ENCODE data around the gene SHLD1. TPM values are rescaled to one million over a fixed set of nuclear protein-coding genes. Genes with fewer than 3 reads are reported as not detected.

Gene SHLD1
- total RNA-seq, 1 experiment from 2014 or later, result 2.4 TPM

- Histone ChIP-seq H4K20me1 (ENCODE audit: insufficient read depth) (no peaks in the 10 kb centered on the region; the same call in 1 of the 2 replicates), H3K27me3 (ENCODE audit: insufficient read depth, low read length) (peaks cover 52% of the 10 kb centered on the region), H3K4me3 (replicated peaks in 1 of 2; ENCODE audit: low read depth in 1 of 2, low read length in 2 of 2) (no peak overlapping the region), H3K4me2 (ENCODE audit: low read length) (no peak overlapping the region), H3K4me1 (ENCODE audit: control insufficient read depth in 1 of 2, insufficient read depth in 2 of 2, low read length in 2 of 2) (peaks cover 0 to 9% of the 10 kb centered on the region in 2 experiments; a peak in 1 of 4 replicates), H3K27ac (ENCODE audit: low read depth, low read length) (no peak overlapping the region), H3K9me2 (ENCODE audit: insufficient read depth) (no peaks in the 10 kb centered on the region), H3K9me3 (ENCODE audit: control insufficient read depth in 1 of 2, insufficient read depth in 1 of 2, low read depth in 1 of 2, low read length in 2 of 2) (no peaks in the 10 kb centered on the region), H3K9ac (ENCODE audit: low read length) (no peak overlapping the region), H3K36me3 (ENCODE audit: control insufficient read depth in 1 of 2, insufficient read depth in 2 of 2, low read length in 2 of 2) (no peaks in the 10 kb centered on the region), H3K79me2 (ENCODE audit: insufficient read depth, low read length) (no peaks in the 10 kb centered on the region), H2AFZ (ENCODE audit: low read depth, low read length, poor library complexity, severe bottlenecking) (no peak overlapping the region)
- intact Hi-C loops (cut with micrococcal nuclease), result no loop called here
- ChIA-PET RAD21 (ENCODE audit: low non-redundant PET in 1 of 2, low total read pairs in 2 of 2, uncharacterized antibody in 2 of 2, unreplicated experiment in 2 of 2) (no interaction called here), CTCF (no interaction called here), POLR2A (no interaction called here)
- TF ChIP-seq CEBPB (IDR thresholded peaks at IDR 0.05; ENCODE audit: low read depth), result no peak
- TF ChIP-seq SRF (IDR thresholded peaks at IDR 0.05; ENCODE audit: low read depth), result no peak
- no peak for TF ChIP-seq ZBTB33 (IDR thresholded peaks at IDR 0.05; ENCODE audit: extremely low read depth, insufficient replicate concordance, low read length)
- no peak for TF ChIP-seq EZH2phosphoT487 (IDR thresholded peaks at IDR 0.05; ENCODE audit: borderline replicate concordance)
- TF ChIP-seq CBX3 (IDR thresholded peaks at IDR 0.05; ENCODE audit: low read depth), result no peak
- no peak for TF ChIP-seq EGR1 (IDR thresholded peaks at IDR 0.05; ENCODE audit: low read depth)
- no peak for TF ChIP-seq RAD21 (IDR thresholded peaks at IDR 0.05; ENCODE audit: low read depth)
- TF ChIP-seq ZNF274 (IDR thresholded peaks at IDR 0.05; ENCODE audit: low read depth, low read length), result no peak
- TF ChIP-seq TCF7L2 (IDR thresholded peaks at IDR 0.05; ENCODE audit: borderline replicate concordance, extremely low read depth, insufficient read depth, insufficient read length), result no peak
- TF ChIP-seq CTCF (IDR thresholded peaks at IDR 0.05 in 2 of 3, conservative IDR thresholded peaks at IDR 0.05 in 1 of 3; ENCODE audit: borderline replicate concordance in 1 of 3, insufficient read depth in 1 of 3, low read depth in 2 of 3, low read length in 2 of 3), result no peak
- BruUV-seq (replicated peaks), result no TSS peak
- DNase-seq (ENCODE audit: low read depth, low spot score) (no peak), ATAC-seq (no peak)
Observed at GRCh38 chr20:5913166-5913565, 163.0 kb downstream of the SHLD1 start.

Other genes with a start within 250 kb of the SHLD1 start
- 20.8 TPM for gene GPCPD1, start 139.4 kb upstream of the SHLD1 start, total RNA-seq (2021; ENCODE audit: unreplicated experiment)
- gene CHGB, start 161.1 kb downstream of the SHLD1 start, total RNA-seq (2021; ENCODE audit: unreplicated experiment), result 0.25 TPM
- 13.2 TPM for gene TRMT6, start 200.1 kb downstream of the SHLD1 start, total RNA-seq (2021; ENCODE audit: unreplicated experiment)
- gene MCM8, start 200.3 kb downstream of the SHLD1 start, total RNA-seq (2021; ENCODE audit: unreplicated experiment), result 21.9 TPM

Measured in HCT116 (cell line).